NCI-H2107 treated with DMSO at 0.1 percent for 48 hours (cell line): Measurements from ENCODE around the gene CHD2.

ENCODE experiments used
- DNase-seq: peaks from one replicate; lab custom pipeline; 2025; ENCODE audit not compliant: unreplicated experiment; lab: John Stamatoyannopoulos, UW

The CHD2 gene

DNA sequence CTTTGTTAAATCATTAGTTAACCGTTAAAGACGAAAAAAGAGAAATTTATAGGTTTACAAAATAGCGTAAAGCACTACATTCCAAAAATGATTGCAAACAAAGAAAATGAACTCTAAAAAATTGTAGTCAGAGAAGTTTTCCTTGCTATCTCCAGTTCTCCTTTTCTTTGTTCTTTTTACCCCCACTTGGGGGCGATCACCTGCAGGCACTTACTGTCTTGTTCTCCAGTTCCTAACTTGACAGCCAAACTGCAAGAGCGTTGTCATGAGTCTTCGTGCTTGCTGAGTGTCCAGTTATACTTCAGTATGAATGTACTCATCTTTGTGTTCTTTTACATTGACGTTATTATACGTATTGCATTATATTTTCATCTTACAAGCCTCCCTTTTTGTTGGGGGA, 54.5 kb downstream of the CHD2 start:
- no peak for DNase-seq

- no peak for DNase-seq
Observed at GRCh38 chr15:92955706-92956105, 55.6 kb downstream of the CHD2 start.

DNA sequence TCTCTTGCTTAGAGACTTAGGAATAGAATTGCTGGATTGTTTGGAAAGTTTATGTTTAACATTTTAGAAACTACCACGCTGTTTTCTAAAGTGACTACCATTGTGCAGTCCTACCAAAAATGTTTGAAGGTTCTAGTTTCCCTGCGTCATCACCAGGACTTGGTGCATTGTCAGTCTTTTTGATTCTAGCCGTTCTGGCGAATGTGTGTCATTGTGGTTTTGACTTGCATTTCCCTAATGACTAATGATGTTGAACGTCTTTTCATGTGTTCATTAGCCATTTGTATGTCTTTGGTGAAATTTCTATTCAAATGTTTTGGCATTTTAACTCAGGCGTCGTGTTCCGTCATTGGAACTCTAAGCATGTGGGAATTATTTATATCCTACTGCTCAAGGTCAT, 58.0 kb downstream of the CHD2 start:
- DNase-seq: no peak

DNA sequence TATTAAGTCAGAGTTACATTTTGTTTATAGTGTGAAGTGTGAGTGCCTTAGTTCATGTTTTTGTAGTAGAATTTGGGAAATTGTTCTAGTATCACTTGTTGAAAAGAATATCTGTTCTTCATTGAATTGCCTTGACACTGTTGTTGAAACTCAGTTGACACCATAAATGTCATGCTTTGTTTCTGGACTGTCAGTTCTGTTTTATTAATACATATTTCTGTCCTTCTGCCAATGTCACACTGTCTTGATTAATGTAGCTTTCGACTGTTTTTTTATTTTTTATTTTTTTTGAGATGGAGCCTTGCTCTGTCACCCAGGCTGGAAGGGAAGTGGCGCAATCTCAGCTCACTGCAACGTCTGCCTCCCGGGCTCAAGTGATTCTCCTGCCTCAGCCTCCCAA, 59.1 kb downstream of the CHD2 start:
- no peak for DNase-seq

DNA sequence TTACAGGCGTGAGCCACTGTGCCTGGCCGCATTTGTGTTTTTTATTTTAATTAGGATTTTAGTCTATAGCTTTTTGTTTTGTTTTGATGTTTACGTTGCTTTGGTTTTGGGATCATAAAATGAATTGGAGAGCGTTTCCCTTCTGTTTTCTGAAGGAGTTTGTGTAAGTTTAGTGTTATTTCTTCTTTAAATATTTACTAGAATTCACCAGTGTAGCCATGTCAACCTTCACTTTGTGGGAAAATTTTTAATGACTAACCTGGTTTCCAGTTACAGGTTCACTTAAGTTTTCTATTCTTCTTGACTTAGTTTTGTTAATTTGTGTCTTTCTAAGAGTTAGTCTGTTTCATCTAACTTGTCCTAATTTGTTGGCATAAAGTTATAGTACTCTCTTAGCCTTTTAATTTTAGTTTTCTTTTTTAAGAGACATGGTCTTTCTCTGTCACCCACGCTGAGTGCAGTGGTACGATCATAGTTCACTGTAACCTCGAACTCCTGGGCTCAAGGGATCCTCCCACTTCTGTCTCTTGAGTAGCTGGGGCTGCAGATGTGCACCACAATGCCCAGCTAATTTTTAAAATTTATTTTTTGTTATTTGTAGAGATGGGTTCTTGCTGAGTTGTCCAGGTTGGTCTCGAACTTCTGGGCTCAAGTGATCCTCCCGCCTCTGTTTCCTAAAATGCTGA, 61.0 kb downstream of the CHD2 start:
- no peak for DNase-seq

DNA sequence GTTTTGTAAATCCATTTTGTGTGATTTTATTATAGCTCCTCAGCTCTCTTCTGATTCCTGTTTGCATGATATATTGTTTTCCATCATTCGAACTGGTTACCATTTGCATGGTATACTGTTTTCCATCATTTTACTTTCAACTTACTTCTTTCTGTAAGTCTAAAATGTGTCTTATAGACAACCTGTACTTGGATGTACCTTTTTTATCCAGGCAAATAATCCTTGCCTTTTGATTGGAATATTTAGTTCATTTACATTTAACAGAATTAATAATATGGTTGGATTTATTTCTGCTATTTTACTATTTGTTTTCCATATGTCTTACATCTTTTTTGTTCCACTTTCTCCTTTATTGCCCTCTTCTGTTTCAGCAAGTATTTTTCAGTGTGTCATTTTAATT, 62.8 kb downstream of the CHD2 start:
- no peak for DNase-seq

DNA sequence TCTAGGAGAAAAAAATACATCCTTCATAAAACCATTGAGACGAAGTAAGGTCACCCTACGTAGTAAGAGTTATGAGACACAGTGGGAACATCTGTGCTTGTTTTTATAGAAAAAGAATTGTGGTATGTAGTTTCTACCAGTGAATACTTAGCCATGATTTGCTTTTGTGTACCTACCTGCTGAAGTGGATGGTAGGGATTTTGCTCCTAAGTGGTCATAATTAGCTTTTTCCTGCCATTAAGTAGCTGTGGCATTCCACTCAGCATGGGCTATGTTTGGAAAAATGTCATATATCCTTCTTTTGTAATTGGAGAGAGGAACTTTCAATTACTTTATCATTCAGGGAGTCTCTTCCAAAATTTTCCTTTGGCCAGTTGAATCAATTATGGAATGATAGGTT, 63.7 kb downstream of the CHD2 start:
- no peak for DNase-seq

DNA sequence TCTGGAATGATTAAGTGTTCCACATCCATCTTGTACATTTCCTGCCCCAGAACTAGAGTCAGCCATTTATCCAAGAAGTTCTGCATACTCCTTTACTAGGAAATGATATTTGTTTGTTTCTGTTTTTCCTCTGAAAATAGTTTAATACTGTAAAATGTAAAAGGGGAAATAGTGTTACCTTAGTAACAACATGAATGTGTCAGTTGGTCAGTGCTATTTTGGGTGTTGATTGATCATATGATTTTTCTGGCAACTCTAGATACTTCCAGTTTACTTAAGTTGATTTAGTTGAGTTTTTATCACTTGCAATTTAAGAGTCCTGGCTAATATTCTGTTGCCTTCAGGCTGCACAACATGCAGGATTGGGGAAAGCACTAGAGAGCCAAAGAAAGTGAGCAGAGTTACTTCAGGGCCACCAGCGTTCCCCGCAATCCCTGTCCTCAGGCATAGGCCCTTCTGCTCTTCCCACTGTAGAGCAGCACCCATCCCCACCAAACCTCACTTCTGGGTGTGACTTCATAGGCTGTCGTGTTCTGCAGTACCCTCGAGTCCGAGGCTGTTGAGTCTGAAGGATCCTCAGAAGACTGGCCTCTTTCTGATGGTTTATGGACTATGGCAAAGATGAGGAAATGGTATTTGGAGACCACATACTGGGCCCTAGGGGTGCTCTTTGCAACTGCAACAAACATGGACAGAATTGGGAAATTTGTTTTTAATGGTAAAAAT, 69.0 kb downstream of the CHD2 start:
- DNase-seq: no peak

DNA sequence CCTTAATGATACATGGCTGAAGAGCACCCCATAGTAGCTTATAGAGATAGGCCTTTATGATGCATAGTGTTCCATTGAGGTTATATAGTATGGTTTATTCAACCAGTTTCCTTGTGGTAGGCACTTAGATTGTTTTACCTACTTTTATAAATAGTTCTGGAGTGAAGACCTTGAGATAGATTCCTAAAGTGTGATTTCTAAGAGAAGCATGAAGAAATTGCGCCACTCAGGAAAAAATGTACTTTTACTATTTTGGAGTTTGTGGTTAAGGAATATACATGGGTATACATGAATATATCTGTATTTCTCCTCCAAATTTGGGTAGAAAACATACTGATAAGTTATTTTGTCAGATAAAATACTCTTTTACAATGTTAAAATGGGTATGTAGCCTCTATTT, 70.5 kb downstream of the CHD2 start:
- no peak for DNase-seq

GRCh38 chr15:92971081-92971480, 71.0 kb downstream of the CHD2 start:
- no peak for DNase-seq

- no peak for DNase-seq
Observed at GRCh38 chr15:92971713-92972112, 71.6 kb downstream of the CHD2 start.

- DNase-seq: no peak
Observed at GRCh38 chr15:92974183-92974915, 74.2 kb downstream of the CHD2 start.

- DNase-seq: no peak
Observed at GRCh38 chr15:92979011-92979701, 79.0 kb downstream of the CHD2 start.

DNA sequence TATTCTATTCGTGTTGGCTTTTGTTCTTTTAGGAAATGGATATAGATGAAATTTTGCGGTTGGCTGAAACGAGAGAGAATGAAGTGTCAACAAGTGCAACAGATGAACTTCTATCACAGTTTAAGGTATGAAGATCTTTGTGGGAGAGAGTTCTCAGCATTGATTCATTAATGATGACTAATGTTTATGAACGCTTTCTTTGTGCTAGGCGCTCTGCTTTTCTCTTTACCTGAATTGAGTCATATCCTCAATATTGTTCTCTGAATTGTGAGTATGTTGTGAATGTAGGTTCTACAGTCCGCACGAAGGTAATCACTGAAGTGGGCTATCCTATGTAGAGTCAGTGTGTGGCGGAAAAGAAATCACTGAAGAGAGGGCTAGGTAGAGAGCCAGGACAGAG, 81.2 kb downstream of the CHD2 start:
- no peak for DNase-seq

- no peak for DNase-seq
Observed at GRCh38 chr15:92984161-92984560, 84.0 kb downstream of the CHD2 start.

DNA sequence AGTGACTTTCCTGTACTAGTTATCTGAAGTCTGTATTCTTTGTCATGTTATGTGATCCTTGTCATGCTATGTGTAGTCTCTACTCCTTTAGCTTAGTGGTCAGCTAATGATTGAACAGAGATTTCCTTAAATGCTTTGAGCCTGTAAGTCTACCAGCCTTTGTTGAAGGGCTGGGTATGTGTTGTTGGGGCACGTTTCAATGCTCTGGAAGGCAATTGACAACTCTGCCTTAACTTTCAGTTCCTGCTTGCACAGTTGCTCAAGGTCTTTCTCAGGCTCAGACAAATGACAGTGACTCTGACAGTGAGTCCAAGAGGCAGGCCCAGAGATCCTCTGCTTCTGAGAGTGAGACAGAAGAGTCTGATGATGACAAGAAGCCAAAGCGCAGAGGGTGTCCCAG, 89.3 kb downstream of the CHD2 start:
- no peak for DNase-seq

DNA sequence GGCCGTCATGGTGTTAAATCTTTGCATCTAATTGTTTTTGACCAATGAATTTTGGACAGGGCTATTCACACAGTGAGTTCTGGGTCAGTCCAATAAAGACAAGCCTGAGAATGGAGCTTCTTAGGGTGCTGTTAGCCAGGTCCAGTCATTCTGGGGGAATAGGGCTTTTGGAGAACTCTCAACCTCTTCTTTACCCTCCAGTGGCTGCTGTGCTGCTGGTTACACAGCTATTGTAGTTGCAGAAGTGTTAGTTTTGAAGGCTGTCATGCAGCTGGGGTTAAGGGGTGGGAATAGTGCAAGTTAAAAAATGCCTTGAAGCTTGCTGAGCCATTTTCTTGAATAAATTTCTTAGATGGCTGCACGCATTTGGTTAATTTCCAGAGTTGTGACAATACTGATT, 89.9 kb downstream of the CHD2 start:
- no peak for DNase-seq

- no peak for DNase-seq
Observed at GRCh38 chr15:92992720-92993119, 92.6 kb downstream of the CHD2 start.

DNA sequence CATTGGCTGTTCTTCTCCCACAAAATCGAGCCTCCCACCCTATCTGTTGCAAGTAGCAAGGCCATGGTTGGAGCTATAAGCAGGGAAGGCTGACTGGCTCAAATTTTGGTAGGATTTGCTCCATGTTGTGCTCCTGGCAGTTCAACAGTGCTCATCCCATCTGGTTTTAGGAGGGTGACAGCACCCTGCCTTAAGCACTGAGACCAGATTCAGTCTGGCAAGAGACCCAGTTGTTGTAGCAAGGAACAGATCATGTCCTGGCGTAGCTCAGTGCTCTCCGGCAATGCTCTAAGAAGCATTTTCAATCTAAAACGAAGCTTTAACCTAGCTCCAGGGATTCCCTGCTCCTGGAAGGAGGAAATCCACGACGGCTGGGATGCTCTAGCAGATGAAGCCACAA, 97.7 kb downstream of the CHD2 start:
- DNase-seq: no peak

GRCh38 chr15:93001156-93001555, 101.0 kb downstream of the CHD2 start:
- no peak for DNase-seq

DNA sequence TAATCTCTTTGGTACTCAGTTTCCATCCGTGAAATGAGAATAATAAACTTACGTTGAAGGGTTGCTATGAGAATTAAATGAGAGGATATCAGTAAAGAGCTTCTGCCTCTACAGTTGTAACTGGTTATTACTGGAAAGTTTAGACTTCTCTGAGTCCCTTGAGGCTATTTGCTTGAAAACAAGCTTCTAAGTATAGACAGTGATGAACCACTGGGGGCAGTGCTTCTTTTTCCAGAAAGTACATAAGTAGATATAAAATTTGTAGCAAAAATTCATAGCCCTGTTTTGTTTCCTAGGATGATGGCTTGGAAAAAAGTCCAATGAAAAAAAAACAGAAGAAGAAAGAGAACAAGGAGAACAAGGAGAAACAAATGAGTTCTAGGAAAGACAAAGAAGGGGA, 101.8 kb downstream of the CHD2 start:
- no peak for DNase-seq

DNA sequence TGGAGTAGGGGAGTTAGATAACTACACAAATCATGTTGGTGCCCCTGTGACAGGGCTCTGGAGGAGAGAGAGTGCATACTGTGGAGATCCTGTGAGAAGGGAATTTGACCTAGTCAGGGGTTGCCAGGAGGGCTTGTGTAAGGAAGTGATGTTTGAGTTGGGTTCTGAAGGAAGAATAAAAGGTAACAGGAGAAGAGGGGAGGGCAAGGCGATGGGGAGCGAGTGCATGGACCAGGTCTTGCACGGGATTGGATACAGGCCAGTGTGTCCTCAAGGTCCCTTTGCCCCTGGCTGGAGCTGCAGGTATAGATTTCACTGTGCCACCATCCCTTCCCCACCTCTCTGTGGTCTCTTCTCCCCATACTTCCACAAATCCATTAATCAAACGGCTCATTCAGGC, 105.0 kb downstream of the CHD2 start:
- no peak for DNase-seq
